SH-SY5Y (cell line): ENCODE results near the gene WDR35.

Experiments
- GATA2 ChIP-seq: IDR thresholded peaks from 2 replicates; pipeline ENCODE4 v1.6.1; 2011; ENCODE audit warnings: mild to moderate bottlenecking, low read depth, low read length
- GATA3 ChIP-seq: IDR thresholded peaks from 2 replicates; pipeline ENCODE4 v1.6.1; 2011; ENCODE audit warnings: low read depth, mild to moderate bottlenecking, low read length, moderate library complexity

GRCh38 chr2:20025065-20025786 is 35.3 kb upstream of the WDR35 start:
- TF ChIP-seq GATA2 (no peak), GATA3 (no peak)
